H9 (cell line): Measurements from ENCODE around the gene KAT8. TPM values are rescaled to one million over a fixed set of nuclear protein-coding genes. Genes with fewer than 3 reads are reported as not detected.

Experiments
- DNase-seq: peaks from one replicate; pipeline ENCODE4 v3.0.0-alpha.2; 2017
- H2AFZ ChIP-seq: one replicate; pipeline ENCODE4 v1.6.1; 2013; ENCODE audit warnings: mild to moderate bottlenecking, low read length, control low read depth, moderate library complexity
- H2AK5ac ChIP-seq: 2 replicates; pipeline ENCODE4 v1.6.1; 2013; ENCODE audit warnings: low read length, control low read depth, mixed read lengths; ENCODE audit not compliant: insufficient read length
- H2BK120ac ChIP-seq: one replicate; pipeline ENCODE4 v1.6.1; 2013; ENCODE audit warnings: low read depth, mild to moderate bottlenecking, low read length, control low read depth, inconsistent platforms; ENCODE audit not compliant: poor library complexity, severe bottlenecking
- H2BK12ac ChIP-seq: 2 replicates; pipeline ENCODE4 v1.6.1; 2013; ENCODE audit warnings: low read length, control low read depth, mixed read lengths, low read depth; ENCODE audit not compliant: insufficient read length
- H2BK15ac ChIP-seq: 2 replicates; pipeline ENCODE4 v1.6.1; 2013; ENCODE audit warnings: low read depth, low read length, control low read depth
- H2BK20ac ChIP-seq: one replicate; pipeline ENCODE4 v1.6.1; 2013; ENCODE audit warnings: low read depth, mild to moderate bottlenecking, low read length, control low read depth, inconsistent platforms; ENCODE audit not compliant: poor library complexity, severe bottlenecking
- H2BK5ac ChIP-seq: 2 replicates; pipeline ENCODE4 v1.6.1; 2013; ENCODE audit warnings: low read length, control low read depth, mixed read lengths; ENCODE audit not compliant: insufficient read length
- H3K14ac ChIP-seq: 2 replicates; pipeline ENCODE4 v1.6.1; 2013; ENCODE audit warnings: low read length, control low read depth; ENCODE audit not compliant: insufficient read depth
- H3K18ac ChIP-seq: 2 replicates; pipeline ENCODE4 v1.6.1; 2013; ENCODE audit warnings: low read depth, mild to moderate bottlenecking, mixed read lengths, low read length, control low read depth; ENCODE audit not compliant: insufficient read length
- H3K23ac ChIP-seq: 2 replicates; pipeline ENCODE4 v1.6.1; 2013; ENCODE audit warnings: low read length, control low read depth, mixed read lengths, low read depth; ENCODE audit not compliant: insufficient read length
- H3K23me2 ChIP-seq: 2 replicates; pipeline ENCODE4 v1.6.1; 2013; ENCODE audit warnings: low read depth, mild to moderate bottlenecking, mixed read lengths, low read length, control low read depth; ENCODE audit not compliant: insufficient read length, poor library complexity, severe bottlenecking
- H3K27ac ChIP-seq: 2 replicates; pipeline ENCODE4 v1.5.1; 2013; ENCODE audit warnings: low read length, control low read depth, mixed read lengths, low read depth; ENCODE audit not compliant: insufficient read length
- H3K27me3 ChIP-seq: 2 replicates; pipeline ENCODE4 v1.6.1; 2013; ENCODE audit warnings: low read length, control low read depth, inconsistent platforms; ENCODE audit not compliant: insufficient read depth
- H3K4ac ChIP-seq: 2 replicates; pipeline ENCODE4 v1.6.1; 2013; ENCODE audit warnings: low read depth, mild to moderate bottlenecking, control low read depth, inconsistent platforms, low read length, moderate library complexity
- H3K4me1 ChIP-seq: 2 replicates; pipeline ENCODE4 v1.6.1; 2013; ENCODE audit warnings: low read length, control low read depth, inconsistent platforms; ENCODE audit not compliant: insufficient read depth
- H3K4me2 ChIP-seq: 2 replicates; pipeline ENCODE4 v1.6.1; 2013; ENCODE audit warnings: low read length, control low read depth, mixed read lengths; ENCODE audit not compliant: insufficient read length, insufficient read depth
- H3K56ac ChIP-seq: 2 replicates; pipeline ENCODE4 v1.6.1; 2013; ENCODE audit warnings: low read depth, mild to moderate bottlenecking, mixed read lengths, low read length, control low read depth; ENCODE audit not compliant: insufficient read length
- H3K79me1 ChIP-seq: 2 replicates; pipeline ENCODE4 v1.6.1; 2013; ENCODE audit warnings: low read depth, mild to moderate bottlenecking, moderate library complexity, low read length, control low read depth, inconsistent platforms; ENCODE audit not compliant: insufficient read depth, poor library complexity, severe bottlenecking
- H3K79me2 ChIP-seq: 2 replicates; pipeline ENCODE4 v1.6.1; 2013; ENCODE audit warnings: low read length, control low read depth, inconsistent platforms; ENCODE audit not compliant: insufficient read depth
- H3K9ac ChIP-seq: 2 replicates; pipeline ENCODE4 v1.6.1; 2013; ENCODE audit warnings: low read length, control low read depth, mixed read lengths; ENCODE audit not compliant: insufficient read length; ENCODE audit errors: extremely low read depth
- H3K9me3 ChIP-seq: one replicate; pipeline ENCODE4 v1.6.1; 2013; ENCODE audit warnings: low read depth, low read length, inconsistent platforms; ENCODE audit not compliant: control insufficient read depth
- H3T11ph ChIP-seq: one replicate; pipeline ENCODE4 v1.6.1; 2013; ENCODE audit warnings: mild to moderate bottlenecking, low read length, control low read depth, inconsistent platforms
- H4K20me1 ChIP-seq: one replicate; pipeline ENCODE4 v1.6.1; 2013; ENCODE audit not compliant: control insufficient read depth, insufficient read length, insufficient read depth
- H4K5ac ChIP-seq: 2 replicates; pipeline ENCODE4 v1.6.1; 2013; ENCODE audit warnings: low read depth, mild to moderate bottlenecking, mixed read lengths, low read length, control low read depth; ENCODE audit not compliant: insufficient read length
- H4K8ac ChIP-seq: replicated peaks from 2 replicates; pipeline ENCODE4 v1.6.1; 2013; ENCODE audit warnings: low read length, control low read depth, mixed read lengths, low read depth; ENCODE audit not compliant: insufficient read length
- H4K91ac ChIP-seq: 2 replicates; pipeline ENCODE4 v1.6.1; 2013; ENCODE audit warnings: low read depth, mild to moderate bottlenecking, moderate library complexity, mixed read lengths, low read length, control low read depth; ENCODE audit not compliant: insufficient read length
- H3K27ac Mint-ChIP-seq, 3 experiments: 2 replicates in 2 of 3; 3 replicates in 1 of 3; pipeline ENCODE4 v1.8.0; 2020 to 2021; ENCODE audit warnings: mixed read lengths in 3 of 3, mild to moderate bottlenecking in 1 of 3, moderate library complexity in 1 of 3
- H3K27me3 Mint-ChIP-seq: 2 replicates; pipeline ENCODE4 v1.8.0; 2021; ENCODE audit warnings: low read depth, mild to moderate bottlenecking, moderate library complexity, mixed read lengths
- H3K36me3 Mint-ChIP-seq, 3 experiments: 2 replicates in 2 of 3; 3 replicates in 1 of 3; pipeline ENCODE4 v1.8.0; 2020 to 2021; ENCODE audit warnings: low read depth in 3 of 3, mixed read lengths in 3 of 3; ENCODE audit not compliant: insufficient read depth in 1 of 3
- H3K4me1 Mint-ChIP-seq, 2 experiments: 2 replicates each; pipeline ENCODE4 v1.8.0; 2020; ENCODE audit warnings: mixed read lengths in 2 of 2
- H3K4me3 Mint-ChIP-seq, 2 experiments: 2 replicates in 1 of 2; 3 replicates in 1 of 2; pipeline ENCODE4 v1.8.0; 2020 to 2021; ENCODE audit warnings: mild to moderate bottlenecking in 2 of 2, mixed read lengths in 2 of 2, moderate library complexity in 1 of 2
- H3K9me3 Mint-ChIP-seq, 2 experiments: 2 replicates in 1 of 2; 3 replicates in 1 of 2; pipeline ENCODE4 v1.8.0; 2020; ENCODE audit warnings: mild to moderate bottlenecking in 2 of 2, mixed read lengths in 2 of 2, moderate library complexity in 1 of 2
- CTCF ChIP-seq: fragments of 200-600 bp; sonication (generic); conservative IDR thresholded peaks from 3 replicates; pipeline ENCODE4 v1.8.0; 2021; ENCODE audit warnings: antibody characterized with exemption, mild to moderate bottlenecking
- WGBS: extraction: QIAGEN DNeasy Blood & Tissue Kit; methylation state at CpG from one replicate; pipeline ENCODE4 v1.1.7; 2013; ENCODE audit warnings: missing lambda C conversion rate, low lambda C conversion rate, mixed read lengths; ENCODE audit not compliant: insufficient read length; ENCODE audit errors: extremely low coverage; 5-methylcytosine and 5-hydroxymethylcytosine counted together
- total RNA-seq: library from RNA; stranded (reverse); gene quantifications from 2 replicates; pipeline ENCODE4 v1.2.1, GENCODE V29; 2021

The KAT8 gene
- total RNA-seq, 1 experiment from 2014 or later, result 52.1 TPM

- Histone ChIP-seq H3K23ac (no peak overlapping the region), H3K27me3 (no peaks in the 10 kb centered on the region), H3K18ac (no peak overlapping the region), H3K4me1 (peaks cover 18% of the 10 kb centered on the region; the same call in 1 of the 2 replicates), H3K4ac (no peak overlapping the region), H3K79me1 (peaks cover 5% of the 10 kb centered on the region), H4K5ac (no peak overlapping the region), H3T11ph (no peak overlapping the region), H2BK12ac (no peak overlapping the region), H3K4me2 (peak overlapping the region; percentile 38), H3K56ac (no peak overlapping the region), H3K9me3 (no peaks in the 10 kb centered on the region), H2BK15ac (no peak overlapping the region), H2BK120ac (no peak overlapping the region), H4K8ac (no peak overlapping the region), H3K79me2 (peaks cover 4% of the 10 kb centered on the region; the same call in 1 of the 2 replicates), H3K27ac (no peak overlapping the region), H2AFZ (no peak overlapping the region), H2BK5ac (no peak overlapping the region), H3K14ac (no peak overlapping the region), H4K91ac (no peak overlapping the region), H2BK20ac (no peak overlapping the region), H2AK5ac (no peak overlapping the region), H3K9ac (no peak overlapping the region), H3K23me2 (peaks cover 5% of the 10 kb centered on the region), H4K20me1 (no peaks in the 10 kb centered on the region)
- Mint-ChIP-seq H3K27ac (peak overlapping the region; percentile 95 to 99 (median 97); a peak in 6 of 7 replicates), H3K9me3 (no peaks in the 10 kb centered on the region; a peak in 1 of 5 replicates), H3K4me3 (peak overlapping the region; percentile 81 to 92), H3K27me3 (no peaks in the 10 kb centered on the region), H3K36me3 (peaks cover 27 to 34% (median 27%) of the 10 kb centered on the region in 3 experiments), H3K4me1 (peaks cover 56 to 63% of the 10 kb centered on the region in 2 experiments)
- no peak for TF ChIP-seq CTCF
- WGBS, result no CpG with 5 or more reads among the region's 5 CpGs
- no peak for DNase-seq
Measured at GRCh38 chr16:31134091-31134571, 16.7 kb downstream of the KAT8 start.
